HG02973 (cell line): Measurements from ENCODE around the gene OLFM1.
"Not testable (repeated sequence)": the region's sequence is repeated elsewhere in the genome, so short reads cannot be mapped to it uniquely, and the experiment has no call there.

Experiments used
- ATAC-seq: cut with Tn5 transposase; IDR thresholded peaks from one replicate; pipeline ENCODE4 v1.9.1; 2021; ENCODE audit warnings: moderate library complexity; ENCODE audit not compliant: unreplicated experiment

OLFM1 gene

DNA sequence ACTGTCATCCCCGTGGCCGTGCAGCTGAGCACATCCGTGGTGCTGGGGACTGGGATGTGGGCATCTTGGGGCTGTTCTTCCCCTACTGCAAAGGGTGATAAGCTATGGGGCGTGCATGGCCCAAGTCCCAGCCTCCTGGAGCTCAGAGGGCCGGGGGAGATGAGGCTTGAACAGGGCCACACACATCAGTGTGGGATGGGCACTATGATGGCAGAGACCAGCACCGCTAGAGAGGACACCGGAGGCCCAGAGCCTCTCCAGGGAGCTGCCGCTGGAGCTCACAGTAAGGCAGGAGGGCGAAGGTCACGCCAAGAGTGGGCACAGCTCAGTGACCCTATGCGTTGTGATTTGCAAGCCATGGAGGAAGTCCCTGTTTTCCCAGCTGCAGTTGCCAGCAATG lies 63.5 kb downstream of the OLFM1 start:
- ATAC-seq: no peak

DNA sequence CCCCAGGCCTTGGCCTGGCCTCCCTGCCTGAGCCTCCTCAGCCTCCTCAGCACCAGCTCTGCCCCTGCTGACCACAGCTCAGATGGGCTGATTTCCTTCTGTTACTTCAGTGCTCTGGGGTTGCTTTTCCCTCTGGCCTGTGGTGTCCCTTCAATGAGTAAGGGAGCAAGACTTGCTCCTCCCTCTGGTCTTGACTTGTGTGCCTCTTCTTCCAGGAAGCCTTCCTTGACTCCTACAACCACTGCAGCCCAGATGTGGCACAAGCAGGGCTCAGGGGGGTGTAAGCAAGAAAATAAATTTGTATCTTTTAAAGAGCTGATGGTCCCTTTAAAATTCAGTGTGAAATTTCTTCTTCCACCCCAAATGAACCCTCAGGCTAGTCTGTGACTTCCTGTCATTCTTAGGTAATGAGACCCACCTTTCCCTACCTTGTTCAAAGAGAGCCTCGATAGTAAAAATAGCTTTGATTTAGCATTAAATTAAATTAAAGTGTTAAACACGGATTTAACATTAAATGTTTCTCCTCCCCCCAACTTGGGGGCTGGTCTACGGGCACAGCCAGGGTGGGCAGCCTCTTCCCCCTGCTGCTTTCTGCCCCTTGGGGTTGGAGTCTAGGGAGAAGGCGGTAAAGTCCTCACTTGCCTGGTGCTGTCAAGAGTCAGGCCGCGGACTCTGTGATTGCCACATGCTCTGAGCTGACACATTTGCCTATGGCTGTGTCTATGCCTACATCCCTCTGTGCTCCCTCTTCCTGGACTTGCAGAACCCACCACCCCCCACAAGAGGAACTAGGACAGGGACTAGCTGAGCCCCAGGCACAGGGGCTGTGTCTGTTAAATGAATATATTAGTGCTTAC lies 64.5 kb downstream of the OLFM1 start:
- ATAC-seq: no peak

DNA sequence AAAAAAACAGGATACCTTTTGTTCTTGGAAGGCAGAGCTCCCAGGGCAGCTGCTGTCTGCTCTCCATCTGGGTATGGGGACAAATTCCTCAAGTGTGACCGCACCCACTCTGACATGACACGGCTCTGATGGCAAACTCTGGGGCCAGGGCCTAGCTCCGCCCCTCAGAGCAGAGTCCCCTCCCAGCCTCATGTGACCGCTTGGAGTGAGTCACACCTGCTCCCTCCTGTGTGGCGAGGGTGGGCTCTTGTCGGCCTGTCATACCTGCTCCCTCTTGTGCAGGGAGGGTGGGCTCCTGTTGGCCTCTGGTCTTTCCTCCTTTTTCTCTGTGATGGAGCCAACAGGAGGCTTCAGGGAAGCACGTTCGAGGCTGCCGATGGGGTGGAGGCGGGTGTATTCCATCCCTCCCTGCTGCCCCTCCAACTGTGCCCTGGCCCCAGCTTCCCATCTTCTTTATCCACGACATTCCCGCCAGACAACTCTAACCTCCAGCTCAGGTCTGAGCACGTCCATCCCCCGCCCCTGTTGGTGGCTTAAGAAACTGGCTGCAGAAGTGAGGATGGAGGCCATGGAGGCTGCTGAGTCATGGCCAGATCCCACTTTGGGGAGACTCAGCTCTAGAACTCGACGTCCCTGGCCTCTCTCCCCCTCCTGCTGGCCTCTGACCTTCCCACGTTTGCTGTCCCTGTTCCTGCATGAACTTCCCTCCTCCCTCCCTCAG lies 65.3 kb downstream of the OLFM1 start:
- no peak for ATAC-seq

DNA sequence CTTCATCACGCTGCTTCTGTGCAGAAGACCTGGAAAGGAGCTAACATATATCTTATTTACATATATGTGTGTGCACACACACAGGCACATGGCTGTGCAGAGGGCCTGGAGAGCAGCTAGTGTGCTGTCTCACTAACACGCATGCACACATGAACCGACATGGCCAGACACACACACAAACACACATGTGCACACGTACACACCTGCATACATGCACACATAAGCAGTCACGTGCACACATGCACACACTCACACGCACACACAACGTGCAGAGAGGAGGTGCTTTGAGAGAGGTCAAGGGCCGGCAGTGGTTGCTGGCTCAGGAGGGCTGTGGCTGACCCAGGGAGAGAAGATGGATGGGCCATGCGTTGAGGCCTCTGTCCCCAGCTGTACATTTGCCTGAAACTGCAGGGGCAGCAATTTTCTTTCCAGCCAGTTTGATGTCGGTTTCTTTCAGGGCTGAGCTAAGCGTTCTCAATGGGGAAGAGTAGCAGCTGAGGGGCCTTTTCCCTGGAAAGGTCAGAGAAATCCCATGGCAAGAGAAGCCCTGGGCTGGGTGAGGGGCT lies 66.7 kb downstream of the OLFM1 start:
- ATAC-seq: no peak

DNA sequence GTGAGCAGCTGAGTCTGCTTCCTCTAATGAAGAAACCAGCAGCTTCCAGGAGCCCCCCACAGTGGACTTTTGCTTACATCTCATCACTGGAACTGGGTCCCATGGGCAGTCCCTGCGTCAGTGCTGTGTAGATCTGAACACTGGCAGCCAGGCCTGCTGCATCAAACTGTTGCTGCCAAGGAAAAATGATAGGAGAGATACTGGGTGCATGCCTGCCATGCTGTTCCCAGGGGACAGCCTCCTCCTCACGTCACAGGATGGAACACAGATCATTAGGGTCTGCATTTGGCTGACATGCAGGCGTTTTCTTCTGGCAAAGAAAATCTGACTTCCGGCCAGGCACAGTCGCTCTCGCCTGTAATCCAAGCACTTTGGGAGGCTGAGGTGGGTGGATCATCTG lies 67.9 kb downstream of the OLFM1 start:
- no peak for ATAC-seq

DNA sequence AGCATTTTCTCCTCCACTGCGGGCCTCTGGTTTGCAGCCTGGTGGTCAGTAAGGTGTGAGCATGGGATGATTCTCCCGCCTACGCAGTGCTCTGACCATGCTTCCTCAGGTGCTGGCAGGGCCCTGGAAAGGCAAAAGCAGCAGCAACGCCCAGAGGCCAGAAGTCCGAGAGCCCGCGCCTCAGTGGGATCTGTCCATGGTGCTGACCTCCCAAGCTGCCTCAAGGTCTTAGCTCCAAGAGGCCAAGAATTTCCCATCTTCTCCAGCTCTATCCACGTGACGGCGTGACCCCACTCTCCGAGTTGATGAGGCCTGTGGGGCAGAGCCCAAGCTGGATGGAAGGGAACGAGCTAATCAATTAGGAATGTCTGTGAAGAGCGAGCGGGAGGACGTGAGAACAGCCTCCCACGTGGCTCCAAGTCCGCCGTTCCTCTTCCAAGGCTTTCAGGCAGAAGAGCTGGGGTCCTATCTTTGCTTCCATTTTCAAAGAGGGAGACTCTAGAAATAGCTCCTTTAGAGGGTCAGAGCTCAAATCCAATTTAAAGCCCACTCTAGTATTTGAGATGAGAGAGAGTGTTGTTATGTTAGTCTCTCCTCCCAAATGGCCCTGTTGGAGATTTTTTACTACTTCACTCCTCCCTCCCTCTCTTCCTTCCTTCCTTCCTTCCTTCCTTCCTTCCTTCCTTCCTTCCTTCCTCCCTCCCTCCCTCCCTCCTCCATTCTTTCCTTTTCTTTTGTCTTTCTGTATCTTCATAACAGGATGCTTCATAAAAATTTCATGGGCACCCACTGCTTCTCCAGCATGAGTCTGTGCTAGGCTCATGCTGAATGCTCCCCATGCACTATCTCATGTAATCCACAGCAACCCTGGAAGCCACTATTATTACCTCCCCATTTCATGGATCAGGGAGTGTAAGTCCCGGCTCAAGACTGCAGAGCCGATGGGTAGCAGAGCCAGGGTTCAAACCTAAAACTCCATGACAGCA lies 69.3 kb downstream of the OLFM1 start:
- no peak for ATAC-seq

DNA sequence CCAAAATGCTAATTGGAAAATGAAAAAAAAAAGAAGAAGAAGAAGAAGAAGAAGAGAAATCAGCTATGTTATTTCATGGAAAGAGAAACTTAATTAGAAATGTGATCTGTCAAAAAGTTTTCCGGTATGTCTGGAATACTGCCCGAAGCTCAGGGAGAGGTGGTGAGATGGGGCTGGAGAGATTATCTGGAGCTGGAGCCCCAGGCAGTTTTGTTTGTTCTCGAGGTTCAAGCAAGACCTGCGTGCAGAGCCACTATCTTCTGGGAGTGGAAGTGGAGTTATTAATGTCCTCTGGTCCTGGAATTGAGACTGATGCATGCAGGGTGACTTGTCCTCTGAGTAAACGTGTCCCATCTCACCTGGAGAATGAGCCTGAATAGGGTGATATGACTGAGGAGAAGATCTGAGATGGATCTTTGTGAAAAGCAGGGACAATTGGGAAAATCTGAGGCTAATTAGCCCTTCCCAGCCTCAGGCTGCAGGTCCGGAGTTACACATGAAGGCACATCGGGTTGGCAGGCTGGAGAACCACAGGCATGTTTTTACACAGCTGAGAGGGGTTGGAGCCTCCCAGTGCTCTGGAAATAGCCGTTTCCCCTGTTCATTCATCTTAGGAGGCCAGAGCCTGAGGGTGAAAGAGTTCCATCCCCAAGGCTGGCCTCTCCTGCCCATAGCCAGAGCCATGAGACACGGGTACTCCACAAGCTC lies 70.5 kb downstream of the OLFM1 start:
- no peak for ATAC-seq

DNA sequence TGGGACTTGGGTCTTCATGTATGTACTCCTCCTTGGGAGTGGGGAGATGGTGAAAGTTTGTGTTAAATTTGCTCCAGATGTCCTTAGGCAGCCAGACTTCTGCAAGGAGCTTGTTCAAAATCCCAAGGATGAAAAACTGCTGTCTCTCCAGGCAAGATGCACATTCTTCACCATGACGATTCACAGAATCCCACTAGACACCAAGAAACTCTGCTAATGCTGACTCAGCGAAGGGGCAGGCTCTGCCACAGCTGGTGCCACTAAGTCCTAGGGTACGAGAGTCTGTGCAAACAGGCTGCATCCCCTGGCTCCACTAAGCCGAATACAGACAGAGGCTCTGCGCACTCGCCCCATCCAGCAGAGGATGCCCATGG lies 71.1 kb downstream of the OLFM1 start:
- no peak for ATAC-seq

DNA sequence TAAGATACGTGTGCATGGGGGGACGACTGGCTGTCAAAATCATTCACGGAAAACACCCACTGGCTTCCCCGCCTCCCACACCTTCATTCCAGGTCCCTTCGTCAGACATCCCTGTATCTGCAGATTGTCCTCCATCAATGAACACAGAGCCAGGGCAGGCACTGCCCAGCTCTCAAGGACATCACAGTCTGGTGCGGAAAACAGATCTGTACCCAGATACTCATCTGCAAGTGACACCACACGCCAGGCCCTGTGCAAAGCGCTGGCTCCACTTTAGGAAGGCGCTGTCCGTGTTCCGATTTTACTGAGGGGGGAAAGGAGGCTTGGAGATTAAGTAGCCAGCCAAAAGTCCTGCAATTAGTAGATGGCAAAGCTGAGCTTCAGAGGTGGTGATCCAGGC lies 72.3 kb downstream of the OLFM1 start:
- no peak for ATAC-seq

DNA sequence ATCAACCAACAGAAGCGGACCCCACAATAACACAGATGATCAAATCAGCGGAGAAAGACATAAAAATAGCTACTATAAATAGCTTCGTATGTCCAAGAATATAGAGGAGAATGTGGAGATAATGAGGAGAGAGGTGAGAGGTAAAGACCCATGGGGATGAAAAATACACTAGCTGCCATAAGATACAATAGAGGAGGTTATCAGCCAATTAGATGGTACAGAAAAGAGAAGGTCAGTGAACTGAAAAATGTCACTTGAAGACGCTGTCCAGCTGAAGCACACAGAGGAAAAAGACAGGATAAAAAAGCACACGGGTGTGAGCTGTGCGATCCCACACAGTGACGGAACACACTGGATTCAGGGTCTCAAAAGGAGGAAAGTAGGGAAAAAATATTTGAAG lies 73.4 kb downstream of the OLFM1 start:
- ATAC-seq: no peak

DNA sequence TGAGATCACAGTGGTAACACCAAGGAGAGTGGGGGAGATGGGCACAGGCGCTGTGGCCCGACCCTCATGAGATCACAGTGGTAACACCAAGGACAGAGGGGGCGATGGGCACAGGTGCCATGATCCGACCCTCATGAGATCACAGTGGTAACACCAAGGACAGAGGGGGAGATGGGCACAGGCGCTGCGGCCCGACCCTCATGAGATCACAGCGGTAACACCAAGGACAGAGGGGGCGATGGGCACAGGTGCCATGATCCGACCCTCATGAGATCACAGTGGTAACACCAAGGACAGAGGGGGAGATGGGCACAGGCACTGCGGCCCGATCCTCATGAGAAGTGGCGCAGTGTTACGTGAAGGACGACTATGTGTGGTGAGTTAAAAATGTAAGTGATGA lies 75.1 kb downstream of the OLFM1 start:
- not testable (repeated sequence) for ATAC-seq

DNA sequence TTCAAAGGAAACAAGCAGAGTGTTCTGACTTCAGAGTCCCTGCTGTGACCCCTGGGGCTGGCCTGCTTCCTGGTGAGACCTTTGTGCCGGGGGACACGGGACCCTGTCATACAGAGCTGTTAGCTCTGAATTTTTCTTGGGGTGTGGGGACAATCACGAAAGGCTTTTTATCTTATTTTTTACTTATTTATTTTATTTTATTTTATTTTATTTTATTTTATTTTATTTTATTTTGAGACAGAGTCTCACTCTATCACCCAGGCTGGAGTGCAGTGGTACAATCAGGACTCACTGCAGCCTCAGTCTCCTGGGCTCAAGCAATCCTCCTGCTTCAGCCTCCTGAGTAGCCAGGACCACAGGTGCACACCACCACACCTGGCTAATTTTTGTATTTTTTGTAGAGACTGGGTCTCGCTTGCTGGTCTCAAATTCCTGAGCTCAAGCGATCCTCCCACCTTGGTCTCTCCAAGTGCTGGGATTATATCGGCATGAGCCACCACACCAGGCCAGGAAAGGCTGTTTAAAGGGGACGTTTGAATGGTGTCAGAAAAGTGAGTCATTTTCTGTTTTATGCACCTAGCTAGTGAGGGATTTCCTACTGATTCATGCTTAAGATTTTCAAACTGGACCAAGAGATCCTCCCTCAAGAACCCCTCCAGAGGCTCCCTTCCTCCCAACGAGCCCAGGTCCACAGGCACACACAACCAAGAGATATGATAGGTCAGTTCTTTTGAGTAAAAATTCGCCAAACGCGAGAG lies 75.7 kb downstream of the OLFM1 start:
- no peak for ATAC-seq

DNA sequence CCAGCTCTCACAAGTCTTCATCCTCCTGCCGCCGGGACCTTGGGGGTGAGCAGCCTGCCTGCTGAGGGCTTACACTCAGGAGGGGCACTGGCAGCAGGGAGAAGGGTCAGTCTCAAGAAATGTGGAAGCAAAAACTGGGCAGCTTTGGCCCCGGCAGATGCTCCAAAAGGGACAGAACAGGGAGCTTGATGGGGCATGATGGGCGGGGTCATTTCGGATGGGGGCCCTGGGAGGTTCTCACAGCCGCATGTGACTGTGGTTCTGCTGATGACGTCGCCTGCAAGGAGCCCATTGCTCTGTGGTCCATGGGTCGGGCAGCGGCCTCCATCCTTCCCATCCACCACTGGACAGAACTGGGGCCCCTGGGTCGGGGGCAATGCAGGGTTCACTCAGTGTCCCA lies 76.6 kb downstream of the OLFM1 start:
- no peak for ATAC-seq

DNA sequence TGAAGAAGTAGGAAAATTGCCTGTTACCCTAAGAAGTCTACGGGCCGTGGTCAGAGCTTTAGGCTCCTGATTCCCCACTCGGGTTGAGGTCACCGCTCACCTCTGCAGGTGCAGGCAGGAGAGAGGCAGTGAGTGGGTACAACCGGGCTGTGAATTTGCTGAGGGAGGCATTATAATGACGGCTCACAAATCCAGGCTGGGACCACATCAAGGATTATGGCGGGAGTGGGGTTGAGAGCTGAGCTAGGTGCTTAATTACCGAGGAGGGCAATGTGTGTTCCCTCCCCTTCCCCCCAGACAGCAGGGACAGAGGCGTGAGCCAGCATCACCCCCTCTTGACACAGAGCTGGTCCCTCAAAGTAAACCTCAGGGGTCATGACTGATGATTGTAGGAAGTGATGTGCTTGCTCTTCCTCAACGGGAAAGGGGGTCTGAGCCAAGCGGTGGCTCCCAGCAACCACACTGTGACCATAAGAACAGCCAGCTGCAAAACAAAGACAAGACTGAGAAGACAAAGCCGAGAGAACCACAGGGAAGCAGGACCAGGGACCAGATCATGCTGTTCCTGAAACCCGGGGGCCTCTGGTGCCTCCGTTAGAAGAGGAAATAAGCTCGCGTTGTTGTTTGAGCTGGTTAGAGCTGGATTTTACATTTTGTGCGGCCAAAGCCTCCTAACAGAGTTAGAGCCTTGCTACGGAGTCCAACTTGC lies 77.7 kb downstream of the OLFM1 start:
- ATAC-seq: no peak

DNA sequence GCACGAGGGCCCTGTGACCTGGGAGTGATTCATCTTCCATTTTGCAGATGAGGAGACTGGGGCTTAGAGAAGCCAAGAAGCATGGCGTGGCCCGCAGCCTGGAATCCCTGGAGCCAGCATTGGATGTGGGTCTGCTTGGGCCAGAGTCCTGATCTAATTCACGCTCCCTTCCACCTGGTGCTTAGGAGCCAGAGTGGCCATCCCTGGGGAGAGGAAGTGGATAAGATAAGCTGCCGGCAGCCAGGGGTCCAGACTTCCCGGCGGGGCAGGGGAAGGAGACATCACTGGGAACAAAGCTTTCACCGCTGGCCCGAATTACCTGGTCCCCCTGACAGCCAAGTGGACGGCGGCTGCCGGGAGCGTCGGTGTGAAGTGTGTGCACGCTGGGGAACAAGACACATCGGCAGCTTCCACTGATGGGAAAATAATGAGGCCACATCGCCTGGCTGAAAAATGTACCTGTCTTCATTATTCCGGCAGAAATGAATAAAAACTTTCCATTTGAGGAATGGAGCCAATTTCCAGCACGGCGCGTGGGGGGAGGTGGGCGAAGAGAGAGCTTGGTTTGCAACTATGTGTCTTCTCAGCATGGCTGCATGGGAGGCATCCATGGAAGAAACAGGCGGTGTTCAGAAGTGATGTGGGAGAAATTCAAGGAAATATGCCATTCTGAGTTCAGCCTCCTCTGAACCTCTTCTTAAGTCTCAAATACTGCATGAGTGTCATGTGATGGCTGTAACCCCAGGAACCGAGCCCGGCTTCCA lies 78.5 kb downstream of the OLFM1 start:
- ATAC-seq: no peak

DNA sequence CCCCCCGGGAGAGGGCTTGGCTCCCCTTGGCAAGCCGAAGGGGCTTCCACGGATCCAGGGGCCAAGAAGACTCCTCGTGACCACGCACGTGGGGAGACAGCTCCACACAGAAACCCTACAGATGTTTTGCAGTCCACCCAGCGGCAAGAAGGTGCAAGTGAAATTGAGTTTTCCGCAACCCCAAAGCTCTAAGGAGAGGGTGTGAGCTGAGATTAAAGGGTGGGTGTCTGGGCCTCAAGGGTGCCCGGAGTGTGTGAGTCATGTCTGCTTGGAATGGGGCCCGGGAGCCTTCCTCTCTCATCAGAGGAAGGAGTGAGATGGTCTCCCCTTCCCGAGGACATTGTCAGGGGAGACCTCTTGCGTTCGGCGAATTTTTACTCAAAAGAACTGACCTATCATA lies 79.1 kb downstream of the OLFM1 start:
- no peak for ATAC-seq

DNA sequence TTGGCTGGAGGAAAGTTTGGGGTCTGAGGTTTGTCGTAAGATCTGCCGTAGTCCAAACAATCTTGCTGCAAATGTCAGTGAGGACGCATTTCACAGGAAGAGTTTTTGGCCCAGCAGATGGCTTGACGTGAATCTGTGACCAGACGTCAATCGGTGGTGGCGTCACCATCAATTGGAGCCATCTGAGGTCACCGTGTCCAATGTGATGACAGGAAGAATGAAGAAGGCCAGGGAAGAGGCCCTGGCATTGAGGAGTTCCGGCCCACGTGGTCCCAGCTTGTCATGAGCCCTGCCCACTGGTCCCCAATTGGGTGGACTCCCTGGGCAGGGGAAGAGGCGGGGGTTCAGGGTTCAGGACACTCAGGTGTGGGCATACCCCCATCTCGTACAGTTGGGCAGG lies 79.9 kb downstream of the OLFM1 start:
- ATAC-seq: no peak
